Measurements from ENCODE around the gene EXOC3. TPM values are rescaled to one million over a fixed set of nuclear protein-coding genes. Genes with fewer than 3 reads are reported as not detected.
"Not testable (repeated sequence)": the region's sequence is repeated elsewhere in the genome, so short reads cannot be mapped to it uniquely, and the experiment has no call there.

Gene EXOC3
- total RNA-seq: 10 to 100 TPM; 65.5 to 79.0 TPM

- H3K4me1 Mint-ChIP-seq: peaks cover 47% of the 10 kb centered on the region
- no peaks in the 10 kb centered on the region for H3K9me3 Mint-ChIP-seq
- CTCF ChIA-PET: interaction anchor here (0.6 kb wide), 1 partner anchor 49 kb away, joined by 3 read pairs; no protein-coding TSS in a partner anchor
- peak; percentile 74 for DNase-seq
- H3K36me3 Mint-ChIP-seq (ENCODE audit: low read depth): peaks cover 16% of the 10 kb centered on the region
- H3K4me3 Mint-ChIP-seq: peak within 1 kb of the TSS; percentile 94
- peak within 1 kb of the TSS; percentile 96 for H3K27ac Mint-ChIP-seq
- POLR2A ChIA-PET: no interaction called here
- H3K27me3 Mint-ChIP-seq: no peaks in the 10 kb centered on the region
Observed at GRCh38 chr5:442335-443238, at the start of gene EXOC3. Gene EXOC3 (plus strand): TSS chr5:443176. CDS start chr5:446206, 3,030 bp downstream.

GRCh38 chr5:393846-394275, 49.1 kb upstream of the EXOC3 start:
- Mint-ChIP-seq H3K27me3 (no peaks in the 10 kb centered on the region), H3K9me3 (no peaks in the 10 kb centered on the region), H3K27ac (peak overlapping the region; percentile 89), H3K36me3 (ENCODE audit: low read depth) (peaks cover 15% of the 10 kb centered on the region), H3K4me3 (peak overlapping the region; percentile 25), H3K4me1 (peaks cover 54% of the 10 kb centered on the region)
- ChIA-PET POLR2A (interaction anchor here (0.6 kb wide), 1 partner anchor 15 kb away, joined by 3 read pairs; no protein-coding TSS in a partner anchor), CTCF (interaction anchor here (1.3 to 2.3 kb wide), 3 partner anchors 10 to 31 kb away, joined by 3 to 10 read pairs (median 6); no protein-coding TSS in a partner anchor)
- DNase-seq: peak; percentile 6

- POLR2A ChIA-PET: interaction anchor here (0.5 to 0.6 kb wide), 2 partner anchors 16 to 62 kb away, joined by 3 to 5 read pairs; no protein-coding TSS in a partner anchor
- peaks cover 59% of the 10 kb centered on the region for H3K4me1 Mint-ChIP-seq
Observed at GRCh38 chr5:394671-395155, 48.3 kb upstream of the EXOC3 start.

GRCh38 chr5:395156-395920, 47.6 kb upstream of the EXOC3 start:
- ChIA-PET CTCF (interaction anchor here (0.7 to 1.5 kb wide), 4 partner anchors 16 to 122 kb away, joined by 3 to 4 read pairs (median 3); no protein-coding TSS in a partner anchor), POLR2A (interaction anchor here (0.5 kb wide), 1 partner anchor 63 kb away, joined by 5 read pairs; no protein-coding TSS in a partner anchor)
- Mint-ChIP-seq H3K4me1 (peaks cover 60% of the 10 kb centered on the region), H3K4me3 (no peak overlapping the region), H3K9me3 (no peaks in the 10 kb centered on the region), H3K36me3 (ENCODE audit: low read depth) (peaks cover 23% of the 10 kb centered on the region), H3K27ac (peak overlapping the region; percentile 76), H3K27me3 (no peaks in the 10 kb centered on the region)
- DNase-seq: peak; percentile 5

More at GRCh38 chr5:394671-395155, 48.3 kb upstream of the EXOC3 start:
- Mint-ChIP-seq H3K27me3 (no peaks in the 10 kb centered on the region), H3K27ac (peak overlapping the region; percentile 76), H3K4me3 (no peak overlapping the region), H3K9me3 (no peaks in the 10 kb centered on the region), H3K36me3 (ENCODE audit: low read depth) (peaks cover 20% of the 10 kb centered on the region)
- CTCF ChIA-PET: interaction anchor here (1.1 kb wide), 1 partner anchor 23 kb away, joined by 4 read pairs; no protein-coding TSS in a partner anchor
- DNase-seq: peak; percentile 4

GRCh38 chr5:395921-396530, 47.0 kb upstream of the EXOC3 start:
- ChIA-PET CTCF (interaction anchor here (0.5 to 1.5 kb wide), 4 partner anchors 16 to 123 kb away, joined by 3 read pairs; no protein-coding TSS in a partner anchor), POLR2A (no interaction called here)
- no peaks in the 10 kb centered on the region for H3K27me3 Mint-ChIP-seq
- H3K27ac Mint-ChIP-seq: no peak overlapping the region
- H3K4me1 Mint-ChIP-seq: peaks cover 57% of the 10 kb centered on the region
- H3K36me3 Mint-ChIP-seq (ENCODE audit: low read depth): peaks cover 23% of the 10 kb centered on the region
- H3K9me3 Mint-ChIP-seq: no peaks in the 10 kb centered on the region
- no peak overlapping the region for H3K4me3 Mint-ChIP-seq
- DNase-seq: peak; percentile 12

GRCh38 chr5:396531-396961, 46.4 kb upstream of the EXOC3 start:
- CTCF ChIA-PET: interaction anchor here (0.5 to 1.5 kb wide), 3 partner anchors 17 to 50 kb away, joined by 3 read pairs; no protein-coding TSS in a partner anchor
- no peaks in the 10 kb centered on the region for H3K27me3 Mint-ChIP-seq
- no peaks in the 10 kb centered on the region for H3K9me3 Mint-ChIP-seq
- peaks cover 55% of the 10 kb centered on the region for H3K4me1 Mint-ChIP-seq
- DNase-seq: peak; percentile 16
- no peak overlapping the region for H3K4me3 Mint-ChIP-seq
- peaks cover 27% of the 10 kb centered on the region for H3K36me3 Mint-ChIP-seq (ENCODE audit: low read depth)
- H3K27ac Mint-ChIP-seq: no peak overlapping the region
- POLR2A ChIA-PET: no interaction called here

GRCh38 chr5:398141-398474, 44.9 kb upstream of the EXOC3 start:
- peaks cover 56% of the 10 kb centered on the region for H3K4me1 Mint-ChIP-seq
- H3K27me3 Mint-ChIP-seq, H3K9me3 Mint-ChIP-seq, H3K4me3 Mint-ChIP-seq, CTCF ChIA-PET, POLR2A ChIA-PET, DNase-seq: not testable (repeated sequence)
- H3K27ac Mint-ChIP-seq: peak overlapping the region; percentile 72
- peaks cover 36% of the 10 kb centered on the region for H3K36me3 Mint-ChIP-seq (ENCODE audit: low read depth)

- peaks cover 52% of the 10 kb centered on the region for H3K4me1 Mint-ChIP-seq
- peaks cover 38% of the 10 kb centered on the region for H3K36me3 Mint-ChIP-seq (ENCODE audit: low read depth)
- DNase-seq: peak; percentile 35
- H3K4me3 Mint-ChIP-seq: no peak overlapping the region
- ChIA-PET POLR2A (no interaction called here), CTCF (interaction anchor here (0.9 to 1.4 kb wide), 4 partner anchors 19 to 134 kb away, joined by 3 read pairs; partner anchors contain the start of gene AHRR)
- no peaks in the 10 kb centered on the region for H3K27me3 Mint-ChIP-seq
- peak overlapping the region; percentile 75 for H3K27ac Mint-ChIP-seq
- no peaks in the 10 kb centered on the region for H3K9me3 Mint-ChIP-seq
Observed at GRCh38 chr5:398475-399295, 44.3 kb upstream of the EXOC3 start.

GRCh38 chr5:399296-400281, 43.4 kb upstream of the EXOC3 start:
- Mint-ChIP-seq H3K9me3 (no peaks in the 10 kb centered on the region), H3K4me1 (peaks cover 52% of the 10 kb centered on the region), H3K27me3 (no peaks in the 10 kb centered on the region), H3K4me3 (peak overlapping the region; percentile 27), H3K27ac (peak overlapping the region; percentile 75), H3K36me3 (ENCODE audit: low read depth) (peaks cover 36% of the 10 kb centered on the region)
- ChIA-PET CTCF (interaction anchor here (0.9 to 1.4 kb wide), 4 partner anchors 20 to 135 kb away, joined by 3 read pairs; partner anchors contain the start of gene AHRR), POLR2A (no interaction called here)
- peak; percentile 66 for DNase-seq

- H3K9me3 Mint-ChIP-seq: no peaks in the 10 kb centered on the region
- DNase-seq: peak; percentile 3
- H3K27me3 Mint-ChIP-seq: no peaks in the 10 kb centered on the region
- ChIA-PET CTCF (interaction anchor here (1.4 to 2.3 kb wide), 2 partner anchors 13 to 21 kb away, joined by 3 to 5 read pairs; no protein-coding TSS in a partner anchor), POLR2A (no interaction called here)
- H3K27ac Mint-ChIP-seq: no peak overlapping the region
- no peak overlapping the region for H3K4me3 Mint-ChIP-seq
- peaks cover 36% of the 10 kb centered on the region for H3K36me3 Mint-ChIP-seq (ENCODE audit: low read depth)
- H3K4me1 Mint-ChIP-seq: peaks cover 46% of the 10 kb centered on the region
Observed at GRCh38 chr5:400282-401145, 42.5 kb upstream of the EXOC3 start.

Measured in activated CD4-positive, alpha-beta T cell treated with anti-CD3 and anti-CD28 coated beads, Interleukin-2, amount 10 ng/mL, durations not matched to agents 7 days and 5 days (primary cell).